Measurements from ENCODE around the gene TOR2A.
"Not testable (repeated sequence)": the region's sequence is repeated elsewhere in the genome, so short reads cannot be mapped to it uniquely, and the experiment has no call there.

The TOR2A gene

DNA sequence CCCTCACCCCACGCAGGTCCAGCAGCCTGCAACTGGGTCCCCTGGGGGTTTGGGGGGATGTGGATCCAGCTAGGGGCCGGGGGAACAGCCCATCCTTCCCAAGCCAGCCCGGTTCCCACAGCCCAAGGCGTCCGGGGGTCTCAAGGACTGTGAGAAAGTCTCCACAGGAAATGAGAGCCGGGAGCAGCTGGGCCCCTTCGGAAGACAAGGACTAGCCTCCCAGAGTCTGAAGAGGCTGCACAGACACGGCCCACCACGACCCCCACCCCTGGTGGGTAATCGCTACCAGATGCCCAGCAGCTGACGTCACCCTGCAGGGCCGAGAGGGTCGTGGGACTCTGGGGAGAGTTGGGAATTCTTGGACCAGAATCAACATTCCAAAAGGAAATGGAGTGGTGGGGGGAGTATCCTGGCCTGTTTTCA is 32.8 kb upstream of the TOR2A start:
- no peak for DNase-seq

- DNase-seq = no peak
Observed at GRCh38 chr9:127767410-127767809, 32.3 kb upstream of the TOR2A start.

DNA sequence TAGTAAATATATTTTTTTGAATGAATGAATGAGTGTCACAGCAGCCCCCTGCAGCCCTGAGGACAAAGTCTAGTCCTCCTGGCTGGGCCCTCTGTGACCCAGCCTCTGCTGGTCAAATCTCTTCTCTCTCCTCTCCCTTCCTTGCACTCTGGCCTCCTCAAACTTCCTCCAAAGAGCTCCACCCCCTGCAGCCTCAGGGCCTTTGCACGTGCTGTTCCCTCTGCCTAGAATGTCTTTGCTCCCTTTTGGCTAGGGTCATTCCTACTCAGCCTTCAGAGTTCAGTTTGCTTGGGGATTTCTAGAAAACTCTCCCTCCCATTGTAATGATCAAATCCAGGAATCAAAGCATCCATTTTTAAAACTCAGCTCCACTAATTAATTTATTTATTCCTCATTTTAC is 30.3 kb upstream of the TOR2A start:
- DNase-seq = no peak

- no peak for DNase-seq
Observed at GRCh38 chr9:127763918-127764384, 28.9 kb upstream of the TOR2A start.

GRCh38 chr9:127762111-127762676 is 27.1 kb upstream of the TOR2A start:
- DNase-seq = no peak

GRCh38 chr9:127761491-127761956 is 26.4 kb upstream of the TOR2A start:
- no peak for DNase-seq

DNA sequence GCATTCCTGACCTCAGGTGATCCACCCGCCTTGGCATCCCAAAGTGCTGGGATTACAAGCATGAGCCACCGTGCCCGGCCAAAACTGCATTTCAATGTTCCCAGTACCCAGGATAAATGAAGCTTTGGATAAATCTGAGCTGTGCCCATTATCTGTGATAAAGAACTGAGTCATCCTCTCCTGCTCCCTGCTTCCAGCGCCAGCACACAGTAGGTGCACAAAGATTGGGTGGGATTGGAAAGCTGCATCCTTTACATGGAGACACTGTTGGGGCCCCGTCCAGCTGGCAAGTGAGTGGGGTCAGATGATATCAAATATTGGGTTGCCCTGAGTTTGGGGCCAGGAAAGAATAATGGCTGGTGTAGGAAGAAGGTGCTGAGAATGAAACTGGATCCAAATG is 26.0 kb upstream of the TOR2A start:
- DNase-seq = no peak

- no peak for DNase-seq
Observed at GRCh38 chr9:127758843-127759242, 23.7 kb upstream of the TOR2A start.

DNA sequence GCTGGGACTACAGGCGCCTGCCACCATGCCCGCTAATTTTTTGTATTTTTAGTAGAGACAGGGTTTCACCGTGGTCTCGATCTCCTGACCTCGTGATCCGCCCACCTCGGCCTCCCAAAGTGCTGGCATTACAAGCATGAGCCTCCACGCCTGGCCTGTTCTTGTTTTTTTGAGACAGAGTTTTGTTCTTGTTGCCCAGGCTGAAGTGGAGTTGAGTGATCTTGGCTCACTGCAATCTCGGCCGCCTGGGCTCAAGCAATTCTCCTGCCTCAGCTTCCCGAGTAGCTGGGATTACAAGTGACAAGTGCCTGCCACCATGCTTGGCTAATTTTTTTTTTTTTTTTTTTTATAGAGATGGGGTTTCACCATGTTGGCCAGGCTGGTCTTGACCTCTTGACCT is 21.7 kb upstream of the TOR2A start:
- not testable (repeated sequence) for DNase-seq

- no peak for DNase-seq
Observed at GRCh38 chr9:127756233-127756632, 21.1 kb upstream of the TOR2A start.

- DNase-seq = no peak
Observed at GRCh38 chr9:127755061-127756060, 20.3 kb upstream of the TOR2A start.

DNA sequence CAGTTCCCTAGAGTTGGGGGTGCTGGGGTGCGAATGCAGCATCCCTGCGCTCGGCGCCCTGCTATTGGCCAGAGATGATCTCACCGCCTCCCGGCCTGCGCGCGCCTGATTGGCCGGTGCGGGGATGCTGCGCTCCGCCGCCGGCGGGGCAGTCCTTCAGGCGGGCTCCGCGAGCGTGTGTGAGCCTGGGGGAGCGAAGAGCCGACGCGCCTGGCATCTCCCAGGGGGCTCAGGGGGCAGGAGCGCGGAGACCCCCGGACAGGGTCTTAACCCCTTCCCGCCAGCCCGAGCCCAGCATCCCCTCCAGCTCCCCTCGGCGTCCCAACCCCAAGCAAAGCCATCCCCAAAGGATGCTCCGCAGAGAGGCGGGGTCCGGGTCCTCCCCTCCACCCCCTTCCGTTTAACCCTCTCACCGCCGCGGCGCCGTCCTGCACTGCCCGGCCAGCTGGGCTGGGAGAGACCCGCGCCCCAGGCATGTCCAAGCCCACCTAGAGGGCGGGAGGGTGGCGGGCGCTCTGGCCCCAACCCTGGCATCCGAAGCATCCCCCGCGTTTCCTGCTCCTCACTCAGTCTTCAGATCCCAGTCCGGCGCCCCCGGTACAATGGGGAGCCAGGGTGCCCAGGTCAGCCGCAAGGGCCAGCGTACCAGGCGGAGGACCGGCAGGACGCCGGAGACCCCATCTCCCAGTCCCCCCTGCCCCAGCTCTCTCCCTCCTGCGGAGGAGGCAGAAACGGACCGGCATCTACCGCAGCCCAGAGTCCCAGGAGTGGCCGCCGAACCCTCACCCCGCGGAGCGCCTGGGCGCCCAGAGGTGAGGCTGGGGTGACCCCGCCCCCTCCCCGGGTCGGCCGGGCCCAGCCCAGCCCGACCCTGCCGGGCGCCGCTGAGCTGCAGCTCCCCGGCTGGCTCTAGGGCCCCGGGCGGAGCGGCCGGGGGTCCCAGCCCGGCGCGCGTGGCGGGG is 19.3 kb upstream of the TOR2A start:
- DNase-seq = no peak

DNA sequence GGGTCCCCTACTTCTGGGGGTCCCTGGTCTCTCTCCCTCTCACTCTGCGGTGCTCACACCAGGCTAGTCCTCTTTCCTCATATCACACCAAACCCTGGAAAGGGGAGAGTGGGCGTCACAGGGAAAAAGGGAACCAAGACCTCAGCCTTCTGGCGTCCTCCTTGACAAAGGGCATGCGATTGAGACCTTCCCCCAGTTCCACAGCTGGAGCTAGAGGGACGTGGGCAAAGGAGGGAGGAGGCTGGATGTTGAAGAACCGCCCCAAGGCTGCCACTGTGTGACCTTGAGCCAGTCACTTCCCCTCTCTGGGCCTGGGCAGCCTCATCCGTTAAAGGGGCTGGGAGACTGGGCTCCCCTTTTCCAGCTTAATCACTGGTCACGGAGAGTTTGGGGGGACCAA is 18.5 kb upstream of the TOR2A start:
- DNase-seq = no peak

GRCh38 chr9:127753148-127753547 is 18.1 kb upstream of the TOR2A start:
- no peak for DNase-seq

DNA sequence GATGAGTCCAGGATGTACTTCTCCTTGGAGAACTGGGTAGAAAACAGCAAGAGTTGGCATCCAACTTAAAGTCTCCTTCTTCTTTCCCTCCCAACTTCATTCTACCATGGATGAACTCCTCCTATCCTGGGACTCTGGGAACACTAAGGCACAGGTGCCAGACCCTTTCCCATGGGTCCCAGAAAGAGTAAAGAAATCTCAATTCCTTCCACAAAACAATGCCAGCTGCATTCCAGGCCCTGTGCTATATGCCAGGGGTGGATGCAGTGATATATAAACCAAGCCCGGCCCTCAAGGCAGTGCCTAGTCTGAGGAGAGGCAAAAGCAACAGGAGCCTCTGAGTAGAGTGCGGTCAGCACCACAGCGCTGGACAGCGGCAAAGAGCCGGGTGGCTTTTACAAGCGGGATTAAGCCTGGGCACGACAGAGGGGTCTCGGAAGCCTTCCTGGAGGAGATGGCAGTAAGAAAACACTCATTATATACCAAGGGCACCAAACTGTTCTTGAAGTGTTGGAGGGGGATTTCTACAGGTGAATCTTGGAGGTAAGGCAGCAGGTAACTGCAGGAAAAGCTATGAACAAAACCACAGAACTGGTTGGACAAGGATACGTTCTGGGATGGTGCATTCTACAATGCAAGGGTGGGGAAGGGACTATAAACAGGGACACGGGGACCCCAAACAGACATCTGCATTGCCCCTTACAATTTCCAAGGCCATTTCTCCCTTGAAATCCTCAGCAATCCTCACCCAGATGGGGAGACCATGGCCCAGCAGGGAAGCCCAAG is 16.4 kb upstream of the TOR2A start:
- no peak for DNase-seq

GRCh38 chr9:127749090-127749787 is 14.1 kb upstream of the TOR2A start:
- no peak for DNase-seq

DNA sequence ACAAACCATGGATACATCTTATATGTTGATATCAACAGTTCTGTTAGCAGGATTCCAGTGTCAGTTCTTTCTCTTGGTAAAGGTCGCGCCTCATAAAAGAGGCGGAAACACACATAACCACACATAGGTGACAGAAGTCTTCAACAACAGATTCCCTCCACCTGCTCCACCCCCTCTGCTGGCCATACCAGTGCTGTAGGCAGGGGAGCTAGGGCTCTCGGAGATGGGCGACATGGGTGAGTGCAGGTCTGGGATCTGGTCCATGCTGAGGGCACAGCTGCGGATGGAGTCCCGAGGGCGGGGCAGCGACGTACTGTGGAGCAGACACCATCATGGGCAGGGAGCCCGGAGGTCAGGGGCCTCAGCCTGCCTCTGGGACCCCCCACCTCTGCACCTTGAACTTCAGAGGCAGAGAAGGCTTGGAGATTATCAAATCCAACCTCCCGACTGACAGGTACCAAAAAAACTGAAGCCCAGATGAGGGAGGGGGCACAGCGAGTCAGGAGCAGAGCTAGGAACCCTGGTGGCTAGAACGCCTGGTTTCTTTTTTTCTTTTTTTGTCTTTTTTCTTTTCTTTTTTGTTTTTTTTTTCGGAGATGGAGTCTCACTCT is 12.0 kb upstream of the TOR2A start:
- DNase-seq = no peak

GRCh38 chr9:127744398-127745110 is 9.5 kb upstream of the TOR2A start:
- no peak for DNase-seq

DNA sequence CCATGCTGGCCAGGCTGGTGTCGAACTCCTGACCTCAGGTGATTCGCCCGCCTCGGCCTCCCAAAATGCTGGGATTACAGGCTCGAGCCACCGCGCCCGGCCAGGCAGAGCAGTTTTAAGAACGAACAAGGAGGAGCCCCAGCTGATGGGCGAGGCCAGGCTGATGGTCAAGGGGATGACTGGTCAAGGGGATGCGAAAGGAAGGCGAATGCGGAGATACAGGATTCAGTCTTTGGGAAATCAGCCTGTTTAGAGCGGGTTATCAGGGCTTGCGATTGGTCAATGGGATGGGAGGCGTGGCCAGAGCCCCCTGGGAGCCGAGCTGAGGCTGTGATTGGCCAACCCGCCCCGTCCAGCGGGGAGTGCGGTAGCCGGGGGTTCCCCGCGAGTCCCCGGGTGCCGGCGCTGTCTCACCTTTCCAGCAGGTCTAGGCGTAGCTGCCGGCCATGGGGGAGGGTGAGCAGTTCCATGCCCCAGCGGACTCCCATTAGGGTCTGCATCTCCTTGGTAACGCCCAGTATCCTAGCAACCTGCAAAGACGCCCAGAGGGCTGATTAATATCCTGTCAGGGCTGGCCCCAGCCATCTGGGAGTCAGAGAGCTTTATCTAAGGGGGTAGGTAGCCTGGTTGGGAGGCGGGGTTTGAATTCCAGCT is 7.5 kb upstream of the TOR2A start:
- DNase-seq = no peak
